ENCODE measurements around the gene IRF5.

Gene IRF5

DNA sequence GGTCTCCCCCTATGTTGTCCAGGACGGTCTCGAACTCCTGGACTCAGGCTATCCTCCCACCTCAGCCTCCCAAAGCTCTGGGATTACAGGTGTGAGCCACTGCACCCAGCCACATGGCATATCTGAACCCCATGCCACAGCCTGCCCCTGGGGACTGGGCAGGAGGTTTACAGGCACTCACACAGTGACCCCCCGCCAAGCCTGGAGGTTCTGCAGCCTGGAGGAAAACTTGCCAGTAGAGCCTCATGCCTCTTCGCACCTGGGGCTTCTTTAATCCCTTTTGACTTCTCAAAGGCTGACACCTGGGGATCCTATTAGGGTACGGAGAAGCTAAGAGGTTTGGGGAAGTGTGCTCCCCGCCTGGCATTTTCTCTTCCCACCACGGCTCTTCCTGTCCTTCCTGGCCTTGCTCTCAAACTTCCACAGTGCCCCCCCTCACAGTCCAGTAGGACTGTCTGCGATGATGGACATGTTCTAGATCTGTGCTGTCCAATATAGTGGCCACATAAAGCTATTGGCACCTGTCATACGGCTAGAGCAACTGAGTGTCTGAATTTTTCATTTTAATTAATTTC is 15.8 kb upstream of the IRF5 start:
- DNase-seq, result no peak

DNA sequence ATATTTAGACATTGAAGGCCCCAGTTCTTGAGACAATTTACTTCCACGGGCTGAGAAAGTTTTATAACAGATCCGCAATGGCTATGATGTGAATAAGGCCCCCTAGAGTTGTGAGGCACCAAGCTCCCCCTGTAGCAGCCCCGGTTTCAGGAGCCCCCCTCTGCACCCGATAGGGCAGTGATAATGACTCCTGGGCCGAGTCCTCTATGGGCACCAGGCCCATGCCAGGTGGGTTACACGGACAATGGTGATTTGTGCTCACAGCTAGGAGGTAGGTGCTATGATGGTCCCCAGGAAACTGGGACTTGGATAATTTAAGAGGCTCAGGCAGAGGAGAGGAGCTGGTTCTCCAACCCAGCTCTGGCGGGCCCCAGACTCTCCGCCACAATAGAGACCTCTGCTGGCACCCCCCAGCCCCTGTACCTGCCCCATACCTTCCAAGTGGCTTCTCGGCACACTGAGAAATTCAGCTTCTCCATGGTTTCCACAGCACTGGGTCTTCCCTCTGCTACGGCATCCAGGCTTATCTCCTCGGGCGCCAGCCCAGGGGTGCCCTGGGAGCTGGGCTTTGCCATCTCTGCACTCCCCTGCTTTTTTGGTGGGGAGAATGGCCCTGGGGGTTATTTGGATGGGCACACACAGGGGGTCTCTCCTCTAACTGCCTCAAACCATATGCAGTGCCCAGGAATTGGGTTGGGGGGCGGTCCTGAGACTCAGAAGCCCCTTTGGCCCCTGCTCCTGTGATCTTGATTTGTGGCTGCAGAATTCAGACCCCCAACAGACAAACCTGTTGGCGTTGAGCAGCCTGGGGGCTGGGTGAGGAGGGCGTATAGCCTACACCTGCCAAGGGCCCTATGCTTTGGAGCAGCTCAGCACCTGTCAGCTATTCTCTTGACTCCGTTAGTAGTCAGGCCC is 15.0 kb upstream of the IRF5 start:
- no peak for DNase-seq

DNA sequence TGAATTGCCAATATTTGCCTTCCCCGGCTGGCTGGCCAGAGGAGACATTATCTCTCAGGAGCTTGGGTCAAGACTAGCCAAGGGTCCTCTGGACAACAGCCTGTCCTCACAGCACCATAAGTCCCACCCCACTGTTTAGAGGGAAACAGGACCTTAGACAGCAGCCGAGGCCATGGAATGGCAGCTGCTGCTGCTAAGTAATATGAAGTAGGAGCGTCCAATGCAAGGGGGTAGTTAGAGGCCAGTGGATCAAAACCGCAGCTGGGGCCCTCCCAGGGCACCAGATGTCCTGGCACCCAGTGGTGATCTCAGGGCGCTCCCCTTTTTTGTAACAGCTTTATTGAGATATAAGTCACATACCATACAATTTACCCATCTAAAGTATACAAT is 14.3 kb upstream of the IRF5 start:
- no peak for DNase-seq

DNA sequence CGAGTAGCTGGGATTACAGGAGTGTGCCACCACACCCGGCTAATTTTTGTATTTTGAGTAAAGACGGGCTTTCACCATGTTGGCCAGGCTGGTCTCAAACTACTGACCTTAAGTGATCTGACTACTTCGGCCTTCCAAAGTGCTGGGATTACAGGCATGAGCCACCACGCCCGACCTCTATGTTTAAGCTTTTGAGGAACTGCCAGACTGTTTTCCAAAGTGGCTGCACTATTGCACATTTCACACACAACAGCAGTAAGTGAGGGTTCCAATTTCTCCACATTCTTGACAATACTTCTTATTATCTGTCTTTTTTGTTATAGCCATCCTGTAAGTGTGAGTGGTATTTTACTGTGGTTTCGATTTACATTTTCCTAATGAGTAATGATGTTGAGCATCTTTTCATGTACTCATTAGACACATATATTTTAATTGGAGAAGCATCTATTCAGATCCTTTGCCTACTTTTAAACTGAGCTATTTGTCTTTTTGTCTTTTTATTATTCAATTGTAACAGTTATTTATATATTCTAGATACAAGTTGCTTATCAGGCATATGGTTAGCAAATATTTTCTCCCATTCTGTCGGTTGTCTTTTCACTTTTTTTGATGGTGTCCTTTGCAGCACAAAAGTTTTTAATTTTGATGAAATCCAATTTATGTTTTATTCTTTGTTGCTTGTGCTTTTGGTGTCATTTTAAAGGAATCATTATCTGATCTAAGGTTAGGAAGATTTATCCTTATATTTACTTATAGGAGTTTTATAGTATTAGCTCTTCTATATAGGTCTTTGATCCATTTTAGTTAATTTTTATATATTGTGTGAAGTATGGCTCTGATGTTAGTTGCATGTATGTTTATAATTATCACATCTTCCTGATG is 12.8 kb upstream of the IRF5 start:
- peak in 3 of 4 experiments; percentile 39 to 50 (median 50) for DNase-seq

DNA sequence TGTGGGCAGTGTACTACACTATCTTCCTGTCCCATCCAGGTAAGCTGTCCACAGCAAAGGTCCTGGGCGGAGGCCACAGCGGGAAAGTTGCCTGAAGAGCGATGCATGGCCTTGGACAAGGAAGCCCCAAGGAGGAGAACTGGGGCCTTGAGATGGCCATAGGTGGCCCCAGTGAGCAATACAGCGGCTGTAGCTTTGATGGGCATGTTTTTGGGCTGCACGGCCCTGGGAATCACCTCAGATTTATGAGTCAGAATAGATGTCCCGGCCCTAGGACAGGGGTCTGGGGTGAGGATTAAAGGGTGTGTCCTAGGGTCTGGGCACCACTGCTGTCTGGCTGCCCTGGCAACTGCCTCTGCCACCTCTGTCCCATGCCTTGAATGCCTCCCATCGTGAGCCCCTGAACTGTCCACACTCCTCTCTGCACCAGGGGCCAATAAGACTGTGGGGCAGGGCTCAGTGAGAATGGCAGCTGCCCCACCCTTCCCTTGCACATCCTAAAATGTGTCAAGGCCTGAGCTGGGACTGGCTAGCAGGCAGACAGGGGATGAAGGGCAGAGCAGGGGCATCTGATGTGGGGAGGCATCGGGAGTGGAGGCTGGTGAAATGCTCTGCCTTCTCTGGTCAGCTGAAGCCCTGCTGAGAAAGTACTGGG is 9.4 kb upstream of the IRF5 start:
- DNase-seq, result no peak

DNA sequence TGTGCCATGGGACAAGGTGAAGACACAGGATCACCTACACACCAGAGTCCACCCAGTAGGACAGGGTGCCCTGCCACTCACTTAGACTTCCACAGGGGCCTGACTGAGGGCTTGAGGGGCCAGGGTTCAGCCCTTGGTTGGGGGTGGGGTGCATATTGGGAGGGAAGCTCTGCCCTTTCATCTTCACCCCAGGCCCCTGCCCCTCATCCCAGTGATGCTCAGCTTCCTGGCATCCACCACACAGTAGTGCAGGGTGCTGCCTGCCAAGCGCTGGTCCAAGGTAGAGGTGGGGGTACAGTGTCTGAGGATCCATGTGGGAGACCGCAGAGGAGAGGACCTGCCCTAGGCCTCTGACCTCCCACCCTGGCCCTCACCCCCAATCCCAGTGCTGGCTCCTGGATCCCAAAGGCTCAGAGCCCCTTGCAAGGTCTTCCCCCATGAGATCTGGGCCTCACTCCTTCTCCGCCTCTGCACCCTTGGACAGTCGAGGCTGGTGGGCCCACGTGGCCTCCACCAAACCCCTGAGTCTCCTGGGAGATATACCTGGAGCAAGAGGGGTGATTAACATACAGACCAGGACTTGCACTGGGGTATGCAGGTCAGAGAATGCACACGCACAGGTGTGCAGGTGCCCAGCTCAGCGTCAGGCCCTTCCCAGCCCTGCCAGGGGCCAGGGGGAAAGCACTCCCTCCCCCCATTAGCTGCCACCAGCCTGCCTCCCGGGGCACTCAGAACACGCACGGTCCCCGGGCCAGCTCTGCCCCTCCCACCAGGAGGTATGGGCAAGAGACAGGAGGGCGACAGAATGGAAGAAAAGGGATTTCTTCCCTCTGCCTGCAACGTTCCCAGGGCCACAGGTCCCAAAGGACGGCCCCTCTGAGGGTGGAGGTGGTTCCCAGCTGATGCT is 8.6 kb upstream of the IRF5 start:
- no peak for DNase-seq

DNA sequence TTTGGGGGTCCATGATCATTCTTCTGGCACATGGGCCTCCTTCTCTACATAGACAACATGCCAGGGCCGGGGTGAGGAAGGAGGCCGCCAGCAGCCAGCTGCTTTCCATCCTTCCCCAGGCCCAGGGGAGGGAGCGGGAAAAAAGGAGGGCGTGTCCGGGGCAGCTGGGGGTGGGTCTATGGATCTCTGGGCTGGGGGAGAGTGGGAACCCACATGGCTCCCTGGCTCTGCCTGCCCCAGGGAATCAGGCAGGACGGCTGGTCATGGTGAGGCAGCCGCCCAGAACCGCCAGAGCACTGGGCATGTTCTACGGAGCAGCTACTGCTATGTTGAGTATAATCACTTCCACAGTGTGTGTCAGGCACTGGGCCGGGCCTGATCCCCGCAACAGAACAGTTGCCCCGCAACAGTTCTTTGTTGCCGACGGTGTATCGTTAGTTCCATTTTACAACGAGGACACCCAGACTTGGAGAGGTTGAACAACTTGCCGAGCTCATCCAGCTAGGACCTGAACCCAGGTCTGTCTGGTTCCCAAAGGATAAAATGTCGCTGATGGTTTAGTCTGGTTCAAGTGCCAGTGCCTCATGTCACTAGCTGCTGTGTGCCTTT is 6.4 kb upstream of the IRF5 start:
- DNase-seq, result no peak

DNA sequence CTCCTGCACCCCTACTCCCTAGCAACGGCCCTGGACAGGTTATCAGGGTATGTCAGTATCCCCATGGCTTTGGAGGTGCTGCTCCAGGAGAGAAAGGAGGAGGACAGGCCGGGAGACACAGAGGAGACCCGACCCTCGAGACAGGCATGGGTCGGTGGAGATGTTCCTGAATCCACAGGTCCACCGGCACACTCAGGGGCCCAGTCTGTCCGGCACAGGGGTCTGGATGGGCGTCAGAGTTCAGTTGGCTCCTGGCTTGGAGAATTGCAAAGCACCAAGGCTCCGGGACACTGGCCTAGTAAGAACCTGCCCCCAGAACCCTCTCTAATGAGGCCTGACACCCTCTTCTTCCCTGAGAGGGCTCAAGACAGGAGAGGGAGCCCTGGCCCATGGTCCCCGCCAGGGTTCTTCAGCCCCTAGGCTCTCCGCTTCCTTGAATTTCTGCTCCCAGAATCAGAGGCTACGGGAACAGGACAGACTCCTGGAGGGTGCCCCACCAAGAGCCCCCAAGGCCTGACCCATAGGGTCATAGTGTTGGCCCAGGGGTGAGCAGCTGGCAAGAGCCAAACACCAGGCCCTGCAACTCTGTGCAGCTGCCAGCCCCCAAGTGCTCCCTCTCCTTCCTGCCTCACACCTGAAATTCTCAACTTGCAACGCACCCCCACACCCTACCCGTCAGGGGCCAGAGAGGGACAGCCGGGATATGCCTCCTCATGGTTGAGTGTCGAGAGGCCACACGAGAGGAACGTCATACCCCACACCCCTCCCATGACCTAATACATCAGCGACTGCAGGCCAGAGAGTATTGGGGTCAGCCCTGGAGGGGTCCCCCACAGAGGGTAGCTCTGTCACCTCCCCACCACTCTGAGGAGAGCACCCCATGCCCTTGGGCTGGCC is 5.5 kb upstream of the IRF5 start:
- DNase-seq, result no peak

DNA sequence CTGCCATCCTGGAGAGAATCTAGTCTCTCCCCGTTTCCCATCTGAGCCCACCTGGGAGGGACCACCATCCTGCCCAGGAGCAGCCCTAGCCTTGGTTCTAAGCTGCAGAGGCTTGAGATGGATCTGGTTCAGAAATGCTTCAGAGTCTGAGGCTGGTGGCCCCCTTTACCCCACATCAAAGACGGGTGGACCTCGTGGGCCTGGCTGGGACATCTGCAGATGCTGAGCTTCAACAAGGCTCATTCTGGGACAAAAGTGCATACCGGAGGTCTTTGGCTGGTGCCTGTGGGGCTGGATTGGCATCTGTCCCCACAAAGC is 4.9 kb upstream of the IRF5 start:
- no peak for DNase-seq

DNA sequence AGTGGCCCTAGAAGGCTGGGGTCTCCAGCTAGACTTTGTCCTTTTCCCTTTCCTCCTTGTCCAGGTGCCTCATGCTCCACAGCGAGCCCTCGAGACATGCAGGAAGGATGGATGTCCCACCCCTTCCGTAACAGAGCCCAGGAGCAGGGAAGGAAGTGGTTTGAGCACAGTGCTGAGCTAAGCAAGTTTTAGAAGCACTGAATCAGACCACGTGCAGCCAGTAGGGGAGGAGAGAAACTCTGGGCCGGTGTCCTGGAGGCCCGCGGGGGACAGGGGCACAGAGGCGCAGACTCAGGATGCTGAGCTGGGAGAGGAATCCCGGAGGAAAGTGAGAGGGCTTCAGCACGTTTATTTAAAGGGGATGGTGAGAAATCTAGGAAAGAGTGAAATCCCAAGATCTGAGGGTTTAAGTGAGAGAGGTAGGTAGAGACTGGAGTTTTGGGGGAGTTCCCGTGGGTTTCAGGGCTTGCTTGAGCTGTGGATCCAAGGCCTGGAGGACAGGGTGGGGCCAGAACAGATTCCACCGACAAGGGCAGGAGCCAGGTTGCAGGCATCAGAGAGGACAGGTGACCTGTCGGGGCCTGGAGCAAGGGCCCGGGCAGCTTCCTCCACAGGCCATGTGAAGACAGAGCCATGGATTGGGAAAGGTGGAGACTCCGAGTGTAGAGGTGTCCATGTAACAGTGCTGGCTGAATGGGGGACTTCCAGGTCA is 4.4 kb upstream of the IRF5 start:
- peak; percentile 76 to 94 (median 87) for DNase-seq

DNA sequence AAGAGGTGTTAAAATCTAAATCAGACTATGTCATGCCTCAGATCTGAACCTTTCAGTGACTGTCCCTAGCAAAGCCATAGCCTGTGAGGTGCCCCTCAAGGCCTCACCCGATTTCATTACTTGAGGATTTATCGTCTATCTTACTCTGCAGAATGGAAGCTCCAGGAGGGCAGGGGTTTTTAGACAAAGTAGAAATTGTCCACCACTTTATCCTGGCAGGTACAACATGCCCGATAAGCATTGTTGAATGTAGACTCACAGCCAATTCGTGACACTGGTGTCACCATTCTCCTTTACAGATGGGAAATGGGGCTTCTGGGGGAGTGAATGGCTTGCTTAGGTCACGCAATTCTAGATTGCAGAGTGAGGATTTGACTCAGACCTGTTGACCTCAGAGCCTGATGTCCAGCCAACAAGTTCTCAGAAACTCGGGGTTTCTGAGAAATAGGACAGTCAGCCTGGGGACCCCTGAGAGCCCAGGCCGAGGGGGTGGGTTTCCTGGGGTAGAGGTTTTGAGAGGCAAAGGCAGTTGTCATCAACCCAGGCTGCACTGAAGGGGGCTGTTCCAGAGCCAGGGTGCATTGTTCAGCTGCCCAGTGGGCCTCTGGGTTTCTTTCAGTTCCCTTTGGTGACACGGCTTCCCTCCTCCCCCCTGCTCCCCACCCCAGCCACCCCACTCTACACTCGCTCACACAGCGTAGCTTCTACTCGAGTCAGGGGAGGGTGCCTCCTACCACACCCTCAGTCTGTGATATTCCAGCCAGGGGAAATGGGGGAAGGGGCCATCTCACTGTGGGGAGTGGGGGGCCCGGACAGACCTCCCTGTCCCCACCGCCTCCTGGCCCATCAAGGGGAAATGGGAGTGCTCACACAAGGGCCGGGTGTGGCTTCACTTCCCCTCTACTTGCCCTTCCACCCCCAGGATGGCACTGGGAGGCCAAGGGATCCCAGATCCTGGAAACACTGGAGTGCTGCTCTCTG is 3.1 kb upstream of the IRF5 start:
- DNase-seq, result peak; percentile 75 to 90 (median 84)

DNA sequence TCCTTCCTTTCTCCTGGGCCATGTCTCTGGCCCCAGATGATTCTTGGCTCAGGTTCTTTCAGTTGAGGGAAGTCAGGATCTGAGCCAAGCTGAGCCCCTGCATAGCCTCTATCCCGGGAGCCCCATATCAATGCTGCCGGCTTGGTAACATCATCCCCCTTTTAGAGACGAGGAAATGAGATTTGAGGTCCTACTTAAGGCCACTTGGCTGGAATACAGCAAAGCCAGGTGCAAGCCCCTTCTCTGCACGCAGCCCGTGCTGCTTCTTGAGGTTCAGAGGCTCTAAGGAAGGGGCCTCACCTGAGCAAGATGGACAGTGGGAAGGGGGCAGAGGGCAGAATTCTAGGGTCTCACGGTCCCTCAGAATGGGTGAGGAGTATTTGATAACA is 2.4 kb upstream of the IRF5 start:
- no peak for DNase-seq

DNA sequence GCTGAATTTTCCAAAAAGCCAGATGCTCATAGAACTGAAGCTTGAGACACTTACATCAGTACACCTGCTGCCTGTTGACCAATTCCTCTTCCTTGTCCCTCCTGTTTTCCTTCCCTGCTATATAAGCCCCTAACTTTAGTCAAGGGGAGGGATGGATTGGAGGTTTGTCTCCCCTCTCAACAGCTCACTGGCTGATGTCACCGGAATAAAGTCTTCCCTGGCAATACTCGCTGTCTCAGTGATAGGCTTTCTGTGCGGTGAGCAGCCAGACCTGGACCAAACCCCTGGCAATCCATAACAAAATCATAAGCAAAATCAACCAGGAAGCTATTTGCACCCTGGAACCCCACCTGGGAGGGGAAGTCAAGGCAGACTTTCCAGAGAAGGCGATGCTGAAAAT is 929 bp upstream of the IRF5 start:
- DNase-seq, result no peak

DNA sequence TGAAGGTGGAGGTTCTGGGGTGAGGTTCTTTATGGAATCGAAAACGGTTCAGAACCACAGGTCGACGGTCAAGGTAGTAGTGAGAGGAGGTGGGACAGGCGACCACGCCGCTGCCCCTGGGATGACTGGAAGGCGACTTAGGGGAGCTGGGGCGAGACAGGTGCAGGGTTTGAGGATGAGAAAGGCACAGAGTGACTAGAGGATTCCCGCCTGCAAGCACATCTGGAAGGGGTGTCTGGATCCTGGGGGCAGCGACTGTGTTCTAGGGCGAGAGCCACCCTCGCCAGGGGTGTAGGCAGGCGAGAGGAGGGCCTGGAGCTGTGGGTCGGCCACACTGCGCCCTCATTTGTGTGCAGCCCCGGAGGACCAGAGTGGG is 468 bp upstream of the IRF5 start:
- DNase-seq, result no peak

DNA sequence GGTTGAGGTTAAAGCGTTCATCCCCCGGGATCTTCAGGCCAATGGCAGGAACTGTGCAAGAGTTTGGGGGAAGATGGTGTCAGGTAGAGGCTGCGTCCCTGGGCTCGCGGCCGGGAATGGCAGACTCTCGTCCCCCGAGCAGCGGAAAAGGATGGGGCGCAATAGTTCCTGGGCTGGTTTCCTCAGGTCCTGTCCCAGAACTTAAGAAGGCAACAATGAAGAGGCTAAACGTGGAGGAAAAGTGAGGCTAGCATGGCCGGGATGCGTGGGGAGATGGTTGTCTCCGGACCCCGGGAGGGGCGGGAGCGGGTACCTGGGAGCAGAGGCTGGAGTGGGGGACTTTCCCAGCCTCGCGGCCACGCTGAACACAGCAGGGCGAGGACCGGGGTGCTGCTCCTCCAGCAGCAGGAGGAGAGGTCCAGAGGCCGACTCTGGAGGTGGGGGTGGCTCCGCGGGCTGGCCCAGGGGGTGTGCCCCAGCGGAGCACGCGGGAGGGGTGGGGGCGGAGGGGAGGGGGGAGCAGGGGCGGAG is 882 bp downstream of the IRF5 start:
- peak; percentile 51 to 91 (median 76) for DNase-seq

DNA sequence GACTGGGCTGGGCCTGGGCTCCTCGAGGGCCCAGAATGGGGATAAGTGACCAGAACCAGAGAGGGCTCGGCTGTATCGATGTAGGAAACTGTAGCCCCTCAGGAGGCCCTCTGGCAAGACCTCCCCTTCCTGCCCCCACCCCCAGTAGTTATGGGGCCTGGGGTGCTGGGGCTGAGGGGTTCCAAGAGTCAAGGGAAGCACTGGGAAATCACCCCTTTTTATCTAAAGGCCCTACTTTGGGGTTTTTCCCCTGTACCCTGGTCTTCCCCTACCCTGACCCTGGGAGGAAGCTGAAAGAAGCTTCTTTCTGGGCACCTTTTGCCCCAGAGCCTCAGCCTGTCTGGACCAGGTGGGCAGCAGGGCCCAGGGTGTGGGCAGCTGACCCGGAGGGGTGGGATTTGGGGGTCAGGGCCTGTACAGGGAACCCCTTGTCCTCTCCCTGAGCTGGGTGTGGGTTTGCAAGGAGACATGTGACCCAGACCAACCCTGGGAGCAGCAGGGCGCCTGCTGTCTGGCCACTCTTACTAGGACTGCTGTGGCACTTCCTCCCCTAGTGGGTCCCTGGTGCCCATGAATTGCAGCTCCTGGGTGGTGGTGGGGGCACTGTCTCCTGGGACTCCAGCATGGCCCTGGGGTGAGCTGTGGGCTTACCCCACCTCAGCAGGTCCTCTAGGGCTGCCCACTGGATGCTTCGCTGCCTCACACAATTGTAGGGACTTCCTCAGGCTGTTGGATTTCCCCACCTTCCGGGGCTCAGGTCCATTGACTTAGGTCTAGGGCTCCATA is 1.5 kb downstream of the IRF5 start:
- DNase-seq, result peak; percentile 63 to 83 (median 72)

DNA sequence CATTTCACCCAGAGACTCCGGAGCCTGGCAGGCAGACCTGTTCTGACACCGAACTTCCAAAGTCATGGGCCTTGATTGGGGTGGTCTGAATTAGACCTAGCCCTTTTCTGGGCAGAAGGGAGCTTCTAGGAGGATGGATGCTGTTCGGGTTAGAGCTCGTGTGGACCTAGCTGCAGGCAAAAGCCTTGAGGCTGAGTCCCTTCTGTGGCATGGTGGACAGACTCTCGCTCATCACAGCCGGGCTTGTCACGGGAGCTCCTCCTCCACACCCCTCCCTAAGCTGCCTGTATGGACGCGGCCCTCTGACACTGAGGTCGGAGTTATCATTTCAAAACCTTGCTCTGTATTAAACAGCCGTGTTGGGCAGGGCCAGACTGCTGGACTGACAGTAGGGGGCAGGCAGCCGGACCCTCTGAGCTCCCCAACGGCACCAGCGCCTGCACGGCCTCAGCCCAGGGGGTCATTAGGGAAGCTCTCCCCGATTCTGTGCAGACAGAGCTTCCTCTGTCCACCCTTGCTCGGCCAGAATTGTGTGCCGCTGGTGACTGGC is 2.2 kb downstream of the IRF5 start:
- peak; percentile 61 to 85 (median 77) for DNase-seq

Data from suppressor macrophage (primary cell).